D721Med (cell line): ENCODE data around the gene RAC2.

Source experiments
- DNase-seq: peaks from one replicate; pipeline ENCODE4 v3.0.0; 2011; ENCODE audit warnings: low spot score; ENCODE audit not compliant: insufficient read length
- FAIRE-seq: peaks from 2 replicates; lab custom pipeline; 2011; peaks lifted over from hg19 to GRCh38; lab: Jason Lieb, UNC
- CTCF ChIP-seq: IDR thresholded peaks from 2 replicates; pipeline ENCODE4 v1.5.1; 2012; ENCODE audit warnings: mild to moderate bottlenecking, control low read depth; ENCODE audit not compliant: insufficient read depth; ENCODE audit errors: missing control alignments

RAC2 gene

DNA sequence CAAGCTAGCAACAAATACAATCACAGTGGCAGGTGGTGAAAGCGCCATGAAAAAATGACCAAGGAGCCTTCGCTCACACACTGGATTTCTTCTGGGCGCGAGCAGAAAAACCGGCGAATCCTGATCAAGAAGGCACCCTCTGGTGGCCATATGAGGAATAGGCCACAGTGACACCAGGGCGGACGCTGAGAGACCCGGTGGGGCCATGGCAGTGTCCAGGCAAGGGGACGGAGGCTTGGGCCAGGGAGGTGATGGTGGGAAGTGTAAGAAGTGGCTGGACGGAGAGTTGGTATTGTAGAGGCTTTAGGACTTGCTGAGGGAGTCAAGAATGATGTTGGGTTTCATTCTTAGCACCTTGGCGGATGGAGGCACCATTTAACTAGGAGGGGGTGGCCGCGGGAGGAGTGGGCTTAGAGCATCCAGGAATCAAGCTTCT, 16.9 kb upstream of the RAC2 start:
- peak; percentile 72 for TF ChIP-seq CTCF
- DNase-seq (peak; percentile 29), FAIRE-seq (no peak)

GRCh38 chr22:37260155-37260795, 16.2 kb upstream of the RAC2 start:
- DNase-seq (no peak), FAIRE-seq (no peak)
- TF ChIP-seq CTCF, result no peak

DNA sequence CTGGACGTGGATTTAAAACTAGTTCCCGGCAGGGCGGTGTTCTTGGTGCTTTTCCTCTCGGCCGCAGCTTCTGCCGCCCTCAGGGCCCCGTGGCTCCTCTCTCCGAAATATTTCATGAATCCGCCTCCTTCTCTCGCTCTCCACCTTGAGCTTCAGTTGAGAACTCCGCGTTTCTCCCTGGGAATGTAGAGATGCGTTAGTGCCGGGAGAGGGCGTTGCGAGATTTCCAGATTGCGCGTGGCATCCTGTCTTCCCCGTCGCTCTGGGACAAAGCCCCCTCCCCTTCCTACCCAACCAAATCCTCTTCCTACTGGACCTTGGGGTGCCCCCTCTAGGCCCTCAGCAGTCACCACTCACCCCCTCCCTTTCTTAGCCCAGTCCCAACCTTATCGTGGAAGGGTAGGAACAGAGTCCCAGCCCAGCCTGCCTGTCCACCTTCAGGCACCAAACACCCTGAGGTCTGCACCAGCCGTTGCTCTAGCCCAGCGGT, 15.5 kb upstream of the RAC2 start:
- DNase-seq (no peak), FAIRE-seq (no peak)
- peak; percentile 32 for TF ChIP-seq CTCF

DNA sequence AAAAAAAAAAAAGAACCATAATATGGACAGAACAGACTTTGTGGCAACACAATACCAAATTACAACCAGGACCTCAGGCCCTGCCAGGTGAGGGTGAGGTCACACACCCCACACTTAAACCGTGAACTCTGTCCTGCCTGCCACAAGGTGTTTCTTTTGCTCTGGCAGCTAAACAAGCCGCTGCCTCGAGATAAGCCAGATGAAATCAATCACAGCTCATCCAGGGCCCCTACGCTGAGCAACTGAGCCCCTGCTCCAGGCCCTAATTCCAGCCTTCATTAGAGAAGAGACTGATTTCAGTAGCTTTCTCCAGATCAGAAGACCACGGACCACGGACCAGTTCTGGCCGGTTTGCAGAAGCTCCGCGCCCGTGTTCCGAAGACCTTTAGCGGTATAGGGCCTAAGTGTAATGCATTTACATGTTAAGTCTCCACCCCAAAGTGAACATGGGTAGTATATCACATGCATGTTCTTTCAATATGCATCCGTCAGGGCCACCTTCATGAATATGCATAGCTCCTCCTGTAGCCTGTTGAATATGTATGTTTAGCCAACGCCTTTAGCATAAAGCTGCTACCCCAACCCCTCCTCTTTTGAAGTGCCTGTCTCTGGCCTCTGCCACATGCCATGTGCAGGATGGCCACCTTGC, 14.8 kb upstream of the RAC2 start:
- no peak for FAIRE-seq
- DNase-seq, result no peak
- no peak for TF ChIP-seq CTCF

DNA sequence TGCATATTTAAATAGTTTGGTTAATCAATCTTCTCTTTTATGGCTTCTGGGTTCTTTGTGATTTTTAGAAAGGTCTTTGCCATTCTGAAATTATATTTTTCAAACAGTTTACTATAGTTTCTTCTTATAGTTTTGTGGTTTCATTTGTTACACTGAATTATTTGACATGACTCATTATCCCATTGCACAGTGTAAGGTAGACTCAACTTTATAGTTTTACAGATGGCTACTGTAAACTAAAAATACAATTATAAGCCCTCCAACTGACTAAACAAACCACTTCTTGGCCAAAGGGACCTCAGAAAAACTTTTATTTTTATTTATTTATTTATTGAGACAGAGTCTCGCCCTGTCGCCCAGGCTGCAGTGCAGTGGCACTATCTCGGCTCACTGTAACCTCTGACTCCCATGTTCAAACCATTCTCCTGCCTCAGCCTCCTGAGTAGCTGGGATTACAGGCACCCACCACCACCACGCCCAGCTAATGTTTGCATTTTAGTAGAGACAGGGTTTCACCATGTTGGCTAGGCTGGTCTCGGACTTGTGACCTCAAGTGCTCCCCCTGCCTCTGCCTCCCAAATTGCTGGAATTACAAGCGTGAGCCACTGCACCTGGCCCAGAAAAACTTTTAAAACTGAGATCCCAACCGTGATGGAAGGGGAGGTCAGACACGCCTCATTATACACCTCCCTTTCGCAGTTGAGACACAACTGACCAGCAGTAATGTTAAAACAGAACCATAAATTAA, 14.1 kb upstream of the RAC2 start:
- TF ChIP-seq CTCF, result no peak
- no peak for FAIRE-seq
- no peak for DNase-seq

DNA sequence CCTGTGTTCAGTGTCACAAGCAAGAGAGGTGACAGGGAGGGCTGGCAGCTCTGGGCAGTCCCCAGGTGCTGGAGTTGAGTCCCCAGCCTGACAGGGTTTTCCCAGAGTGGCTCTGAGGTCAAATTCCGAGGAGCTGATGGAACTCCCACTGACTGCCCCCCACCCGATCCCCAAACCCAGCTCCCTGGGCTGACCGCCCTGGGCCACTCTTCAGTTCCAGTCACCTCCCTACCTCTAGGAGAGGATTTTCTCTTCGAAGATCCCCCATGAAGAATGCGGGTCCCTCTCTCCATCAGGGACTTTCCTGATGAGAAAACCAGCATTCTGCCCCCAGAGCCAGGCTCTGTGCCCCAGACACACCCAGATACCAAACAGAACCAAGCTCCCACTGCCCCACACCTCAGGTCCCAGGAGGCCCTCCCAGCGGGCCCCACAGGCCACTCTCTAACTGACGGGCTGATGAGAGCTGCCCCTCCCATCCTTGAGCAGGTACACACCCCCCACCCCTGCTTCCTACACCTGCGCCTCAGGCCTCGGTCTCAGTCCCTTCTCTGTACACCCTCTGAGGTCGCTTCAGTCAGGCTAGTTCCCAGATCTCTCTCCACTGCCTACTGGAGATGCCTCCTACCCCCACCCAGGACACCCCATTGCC, 12.1 kb upstream of the RAC2 start:
- FAIRE-seq (no peak), DNase-seq (no peak)
- TF ChIP-seq CTCF, result no peak
